HG03280 (cell line): ENCODE measurements around the gene TNFRSF8.
"Not testable (repeated sequence)": the region's sequence is repeated elsewhere in the genome, so short reads cannot be mapped to it uniquely, and the experiment has no call there.

ENCODE experiments used
- ATAC-seq: cut with Tn5 transposase; IDR thresholded peaks from one replicate; pipeline ENCODE4 v1.9.1; 2021; ENCODE audit warnings: mild to moderate bottlenecking, moderate library complexity; ENCODE audit not compliant: unreplicated experiment

Gene TNFRSF8

GRCh38 chr1:12083766-12084165 lies 20.7 kb downstream of the TNFRSF8 start:
- no peak for ATAC-seq

DNA sequence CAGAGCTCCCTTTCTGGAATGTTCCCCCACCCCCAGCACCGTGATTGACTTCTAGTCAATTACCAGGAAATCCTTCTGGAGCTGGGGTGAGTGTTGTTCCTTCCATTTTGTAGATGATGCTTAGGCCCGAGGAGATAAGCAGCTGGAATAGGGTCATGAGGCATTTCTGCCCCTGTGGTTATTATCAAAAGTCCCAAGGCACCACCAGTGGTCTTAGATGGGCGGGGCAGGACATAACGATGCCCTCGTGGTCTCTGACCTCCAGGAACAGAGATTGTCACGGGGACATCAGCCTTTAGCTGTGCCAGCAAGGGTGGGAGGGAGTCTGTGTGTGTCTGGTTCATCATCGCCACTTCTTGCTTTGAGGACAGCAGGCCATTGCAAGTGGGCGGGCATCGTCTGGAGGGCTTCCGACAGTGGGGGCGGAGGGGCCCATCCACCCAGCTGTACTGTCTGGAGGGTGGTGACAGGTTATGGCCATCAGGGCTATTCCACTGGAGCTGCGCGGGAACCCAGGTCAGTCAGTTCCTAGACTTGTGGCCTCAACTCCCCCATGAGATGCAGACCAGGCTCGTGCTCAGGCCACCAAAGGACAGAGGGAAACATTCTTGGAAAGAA lies 22.6 kb downstream of the TNFRSF8 start:
- ATAC-seq: no peak

GRCh38 chr1:12087797-12088314 lies 24.8 kb downstream of the TNFRSF8 start:
- no peak for ATAC-seq

- no peak for ATAC-seq
These were observed 25.5 kb downstream of the TNFRSF8 start for GRCh38 chr1:12088607-12089006.

GRCh38 chr1:12090326-12090725 lies 27.2 kb downstream of the TNFRSF8 start:
- ATAC-seq: no peak

GRCh38 chr1:12091191-12091590 lies 28.1 kb downstream of the TNFRSF8 start:
- no peak for ATAC-seq

- ATAC-seq: no peak
These were observed 31.1 kb downstream of the TNFRSF8 start for GRCh38 chr1:12094180-12094579.

- no peak for ATAC-seq
These were observed 32.6 kb downstream of the TNFRSF8 start for GRCh38 chr1:12095452-12096263.

GRCh38 chr1:12096615-12097014 lies 33.5 kb downstream of the TNFRSF8 start:
- no peak for ATAC-seq

DNA sequence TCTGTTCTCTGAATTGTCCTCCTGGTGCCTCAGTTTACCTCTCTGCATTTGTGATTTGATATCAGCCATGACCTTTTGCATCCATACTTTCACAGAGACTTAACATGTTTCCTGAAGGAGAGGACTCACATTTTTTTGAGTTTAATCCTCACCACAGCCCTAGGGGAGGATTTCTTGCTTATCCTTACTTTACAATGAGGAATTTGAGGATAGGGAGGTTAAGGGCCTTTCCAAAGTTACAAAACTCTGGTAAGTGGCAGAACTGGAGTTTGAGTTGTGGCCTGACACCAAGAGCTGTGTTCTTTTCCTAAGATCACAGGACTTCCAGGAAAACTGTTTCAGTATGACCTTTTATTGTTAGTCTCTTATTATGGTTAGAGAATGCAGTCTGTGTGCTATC lies 34.2 kb downstream of the TNFRSF8 start:
- no peak for ATAC-seq

- ATAC-seq: no peak
These were observed 35.7 kb downstream of the TNFRSF8 start for GRCh38 chr1:12098786-12099185.

DNA sequence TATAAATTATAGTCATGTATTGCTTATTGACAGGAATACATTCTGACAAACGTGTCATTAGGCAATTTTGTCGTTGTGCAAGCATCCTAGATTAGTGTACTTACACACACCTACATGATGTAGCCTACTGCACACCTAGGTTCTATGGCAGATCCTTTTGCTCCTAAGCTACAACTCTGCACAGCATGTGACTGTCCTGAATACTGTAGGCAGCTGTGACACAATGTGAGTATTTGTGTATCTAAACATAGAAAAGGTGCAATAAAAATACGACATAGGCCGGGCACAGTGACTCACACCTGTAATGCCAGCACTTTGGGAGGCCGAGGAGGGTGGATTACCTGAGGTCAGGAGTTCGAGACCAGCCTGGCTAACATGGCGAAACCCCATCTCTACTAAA lies 36.5 kb downstream of the TNFRSF8 start:
- no peak for ATAC-seq

DNA sequence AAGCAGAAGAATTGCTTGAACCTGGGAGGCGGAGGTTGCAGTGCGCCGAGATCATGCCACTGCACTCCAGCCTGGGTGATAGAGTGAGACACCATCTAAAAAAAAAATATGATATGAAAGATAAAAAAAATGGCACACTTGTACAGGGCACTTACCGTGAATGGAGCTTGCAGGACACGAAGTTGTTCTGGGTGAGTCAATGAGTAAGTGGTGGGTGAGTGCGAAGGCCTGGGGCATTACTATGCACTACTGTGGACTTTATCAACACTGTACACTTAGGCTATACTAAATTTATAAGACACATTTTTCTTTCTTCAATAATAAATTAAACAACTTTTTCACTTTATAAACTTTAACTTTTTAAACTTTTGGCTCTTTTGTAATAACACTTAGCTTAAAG lies 37.0 kb downstream of the TNFRSF8 start:
- ATAC-seq: no peak

- not testable (repeated sequence) for ATAC-seq
These were observed 38.0 kb downstream of the TNFRSF8 start for GRCh38 chr1:12101120-12101519.

DNA sequence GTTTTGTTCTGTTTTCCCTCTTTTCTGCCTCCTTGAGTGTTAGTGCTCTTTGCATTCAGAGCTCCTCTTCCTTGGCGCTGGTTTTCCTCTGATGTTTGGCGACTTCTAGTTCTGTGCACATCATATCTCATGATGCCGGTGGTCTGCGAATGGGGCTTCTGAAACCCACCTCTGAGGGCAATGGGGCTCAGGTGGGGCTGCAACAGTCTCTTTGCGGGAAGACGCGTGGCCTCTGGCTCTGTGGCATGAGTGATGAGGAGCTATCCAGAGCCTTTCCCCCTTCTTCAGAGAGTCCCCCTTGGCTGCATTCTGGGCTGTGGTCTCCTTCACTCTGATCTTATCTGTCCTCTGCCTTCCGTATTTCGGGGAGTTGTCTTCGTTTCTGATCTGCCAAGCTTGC lies 39.0 kb downstream of the TNFRSF8 start:
- ATAC-seq: no peak

DNA sequence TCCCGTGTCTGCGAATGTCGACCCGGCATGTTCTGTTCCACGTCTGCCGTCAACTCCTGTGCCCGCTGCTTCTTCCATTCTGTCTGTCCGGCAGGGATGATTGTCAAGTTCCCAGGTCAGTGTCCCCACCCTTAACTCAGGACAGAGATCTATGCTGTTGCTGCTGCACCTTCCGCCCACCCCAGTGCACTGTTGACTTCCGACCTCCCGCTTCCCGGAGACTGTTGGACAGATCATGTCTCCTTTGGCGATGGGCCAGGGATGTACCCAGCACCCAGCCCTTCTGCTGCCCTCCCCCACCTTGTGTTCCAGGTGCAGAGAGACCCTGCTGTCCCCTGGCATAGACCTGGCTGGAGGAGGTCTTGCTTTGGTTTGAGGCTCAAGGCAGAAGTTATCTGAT lies 41.3 kb downstream of the TNFRSF8 start:
- no peak for ATAC-seq

DNA sequence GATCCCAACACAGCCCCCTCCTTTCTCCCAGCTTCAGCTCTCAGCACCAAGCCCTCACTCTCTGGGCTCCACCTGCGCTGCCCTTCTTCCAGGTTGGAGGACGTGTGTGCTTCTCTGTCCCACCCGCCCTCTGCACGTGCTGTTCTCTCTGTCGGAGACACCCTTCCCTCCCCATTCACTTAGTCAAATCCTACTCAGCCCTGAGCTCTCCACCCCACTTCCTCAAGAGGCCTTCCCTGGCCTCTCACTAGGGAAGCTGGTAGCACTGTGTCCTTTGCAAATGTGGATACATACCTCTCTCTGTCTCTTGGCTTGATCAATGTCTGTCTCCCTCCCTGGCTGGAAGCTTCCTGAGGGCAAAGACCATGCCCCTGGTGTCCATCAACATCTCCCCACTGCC lies 43.0 kb downstream of the TNFRSF8 start:
- ATAC-seq: no peak

DNA sequence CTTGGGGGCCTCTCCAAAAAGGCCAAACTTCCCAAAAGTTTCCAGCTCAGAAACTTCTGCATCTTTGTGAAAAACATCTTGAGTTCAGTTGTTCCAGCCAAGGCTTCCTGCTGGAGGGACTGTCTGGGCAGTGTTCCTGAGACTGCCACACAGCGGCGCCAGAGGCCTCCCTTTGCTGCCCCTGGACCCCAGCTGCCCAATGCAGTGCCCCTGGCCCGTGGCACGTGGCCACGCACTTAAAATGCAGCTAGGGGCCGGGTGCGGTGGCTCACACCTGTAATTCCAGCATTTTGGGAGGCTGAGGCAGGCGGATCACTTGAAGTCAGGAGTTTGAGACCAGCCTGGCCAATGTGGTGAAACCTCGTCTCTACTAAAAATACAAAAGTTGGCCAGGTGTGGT lies 43.8 kb downstream of the TNFRSF8 start:
- not testable (repeated sequence) for ATAC-seq

DNA sequence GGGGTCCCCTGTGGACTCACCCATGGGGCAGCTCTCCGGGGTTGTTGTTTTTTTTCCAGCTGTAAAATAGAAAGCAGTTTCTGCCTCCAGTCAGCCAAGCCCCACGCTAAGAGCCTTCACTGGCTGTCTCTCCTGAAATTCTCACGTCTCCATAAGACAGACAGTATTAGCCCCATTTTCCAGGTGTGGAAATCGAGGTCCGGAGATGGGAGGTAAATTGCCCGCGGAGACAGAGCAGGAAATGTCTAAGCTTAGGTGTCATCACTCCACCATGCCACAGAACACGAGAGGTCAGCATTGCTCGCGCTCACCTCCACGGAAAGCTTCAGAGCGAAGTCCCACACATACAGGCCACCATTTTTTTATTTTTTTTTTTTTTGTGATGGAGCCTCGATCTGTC lies 44.6 kb downstream of the TNFRSF8 start:
- no peak for ATAC-seq

DNA sequence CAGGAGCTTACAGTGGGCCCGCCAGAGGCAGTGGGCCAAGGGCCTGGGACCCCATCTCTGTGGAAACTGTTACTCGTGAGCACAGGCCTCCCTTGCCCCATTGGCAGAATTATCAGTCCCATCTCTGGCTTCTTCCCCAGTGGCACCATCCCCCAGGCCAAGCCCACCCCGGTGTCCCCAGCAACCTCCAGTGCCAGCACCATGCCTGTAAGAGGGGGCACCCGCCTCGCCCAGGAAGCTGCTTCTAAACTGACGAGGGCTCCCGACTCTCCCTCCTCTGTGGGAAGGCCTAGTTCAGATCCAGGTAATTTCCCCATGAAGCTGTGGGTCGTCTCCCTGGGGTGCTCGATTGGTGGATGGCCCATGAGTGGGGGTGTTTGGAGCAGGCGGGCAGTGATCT lies 46.8 kb downstream of the TNFRSF8 start:
- no peak for ATAC-seq

- no peak for ATAC-seq
These were observed 48.6 kb downstream of the TNFRSF8 start for GRCh38 chr1:12111741-12112140.

DNA sequence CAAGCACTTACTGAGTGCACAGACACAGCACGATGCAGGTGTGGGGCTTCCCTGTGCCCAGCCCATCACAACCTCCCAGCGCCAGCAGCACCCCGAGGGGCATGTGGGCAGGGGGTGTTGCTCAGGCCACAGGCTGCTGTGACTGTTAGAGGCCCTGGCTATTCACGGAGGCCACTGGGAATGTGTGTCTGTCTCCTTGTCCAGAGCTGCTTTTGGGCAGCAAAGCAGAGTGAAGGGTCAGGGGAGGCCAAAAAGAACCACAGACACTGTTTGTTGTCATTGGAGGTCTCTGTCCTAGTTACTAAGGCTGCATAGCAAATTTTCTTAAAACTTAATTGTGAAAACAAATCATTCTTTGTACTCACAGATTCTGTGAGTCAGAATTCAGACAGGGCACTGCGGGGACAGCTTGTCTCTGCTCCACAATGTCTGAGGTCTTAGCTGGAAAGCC lies 49.6 kb downstream of the TNFRSF8 start:
- no peak for ATAC-seq
